Measurements from ENCODE around the gene RAI14.

Gene RAI14

DNA sequence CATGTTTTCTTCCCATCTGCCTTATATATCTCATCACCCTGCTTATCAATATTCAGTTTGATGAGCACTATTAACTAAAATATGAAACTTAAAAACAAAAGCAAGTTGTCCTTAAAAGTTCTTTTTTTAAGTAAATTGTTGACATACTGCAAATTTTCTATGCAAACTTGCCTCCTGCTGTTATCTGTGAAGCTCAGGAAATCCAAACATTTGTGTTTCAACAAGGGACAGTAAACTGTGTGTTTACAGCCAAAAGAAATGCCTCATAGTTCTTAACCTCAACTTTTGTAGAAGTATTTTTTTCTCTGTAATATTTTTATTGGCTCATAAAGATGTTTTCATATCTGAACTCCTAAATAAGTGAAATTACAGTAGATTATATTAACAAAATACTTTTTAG lies 175.2 kb downstream of the RAI14 start:
- Histone ChIP-seq H3K27me3 (ENCODE audit: insufficient read depth, low read depth, severe bottlenecking) (no peaks in the 10 kb centered on the region), H3K4me3 (ENCODE audit: low read depth, low read length) (no peak overlapping the region), H3K36me3 (peaks cover 17% of the 10 kb centered on the region), H3K9me3 (ENCODE audit: severe bottlenecking) (no peaks in the 10 kb centered on the region), H3K27ac (no peak overlapping the region)
- TF ChIP-seq, protein P1, sequence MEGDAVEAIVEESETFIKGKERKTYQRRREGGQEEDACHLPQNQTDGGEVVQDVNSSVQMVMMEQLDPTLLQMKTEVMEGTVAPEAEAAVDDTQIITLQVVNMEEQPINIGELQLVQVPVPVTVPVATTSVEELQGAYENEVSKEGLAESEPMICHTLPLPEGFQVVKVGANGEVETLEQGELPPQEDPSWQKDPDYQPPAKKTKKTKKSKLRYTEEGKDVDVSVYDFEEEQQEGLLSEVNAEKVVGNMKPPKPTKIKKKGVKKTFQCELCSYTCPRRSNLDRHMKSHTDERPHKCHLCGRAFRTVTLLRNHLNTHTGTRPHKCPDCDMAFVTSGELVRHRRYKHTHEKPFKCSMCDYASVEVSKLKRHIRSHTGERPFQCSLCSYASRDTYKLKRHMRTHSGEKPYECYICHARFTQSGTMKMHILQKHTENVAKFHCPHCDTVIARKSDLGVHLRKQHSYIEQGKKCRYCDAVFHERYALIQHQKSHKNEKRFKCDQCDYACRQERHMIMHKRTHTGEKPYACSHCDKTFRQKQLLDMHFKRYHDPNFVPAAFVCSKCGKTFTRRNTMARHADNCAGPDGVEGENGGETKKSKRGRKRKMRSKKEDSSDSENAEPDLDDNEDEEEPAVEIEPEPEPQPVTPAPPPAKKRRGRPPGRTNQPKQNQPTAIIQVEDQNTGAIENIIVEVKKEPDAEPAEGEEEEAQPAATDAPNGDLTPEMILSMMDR (IDR thresholded peaks at IDR 0.05; ENCODE audit: low read depth, low read length), result no peak
- DNase-seq, result no peak

DNA sequence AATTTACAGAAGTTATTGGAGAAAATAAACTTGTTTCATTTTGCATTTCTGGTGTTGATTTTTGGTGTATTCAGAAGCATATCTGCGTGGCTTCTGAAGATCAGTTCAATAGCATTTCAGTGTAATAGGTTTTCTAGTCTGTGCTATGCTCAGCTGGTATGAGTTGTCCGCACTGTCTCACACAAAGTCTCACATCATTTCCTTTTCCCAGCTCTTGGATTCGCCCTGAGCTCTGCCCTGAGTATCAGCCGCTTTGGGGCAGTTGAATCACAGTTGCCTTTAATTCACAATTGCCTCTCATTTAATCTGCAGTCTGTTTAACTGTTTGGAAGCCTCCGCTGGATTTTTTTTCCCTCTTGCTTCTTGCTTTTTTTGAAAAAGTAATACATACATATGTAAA lies 176.4 kb downstream of the RAI14 start:
- no peaks in the 10 kb centered on the region for H3K9me3 ChIP-seq (ENCODE audit: severe bottlenecking)
- DNase-seq, result no peak
- H3K36me3 ChIP-seq, result peaks cover 4% of the 10 kb centered on the region
- no peak overlapping the region for H3K27ac ChIP-seq
- H3K4me3 ChIP-seq (ENCODE audit: low read depth, low read length), result no peak overlapping the region
- no peaks in the 10 kb centered on the region for H3K27me3 ChIP-seq (ENCODE audit: insufficient read depth, low read depth, severe bottlenecking)
- TF ChIP-seq, protein P1 (IDR thresholded peaks at IDR 0.05; ENCODE audit: low read depth, low read length), result no peak

DNA sequence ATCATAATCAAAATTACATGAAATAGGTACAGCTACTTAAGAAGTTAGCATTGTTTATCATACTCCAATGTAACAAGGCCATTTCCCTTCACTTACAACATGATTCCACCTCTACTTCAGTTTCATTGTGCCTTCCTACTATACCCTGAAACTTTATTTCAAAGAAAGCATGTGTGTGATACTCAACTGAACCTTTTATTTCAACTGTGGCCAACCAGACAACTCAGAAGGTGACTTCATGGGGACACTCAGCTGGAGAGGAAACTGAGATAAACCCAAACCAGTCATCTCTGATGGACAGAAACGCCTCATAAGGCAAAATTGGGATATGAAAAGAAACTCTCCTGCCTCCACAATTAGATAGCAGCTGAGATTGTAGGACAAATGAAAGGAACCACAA lies 177.0 kb downstream of the RAI14 start:
- TF ChIP-seq, protein P1 (IDR thresholded peaks at IDR 0.05; ENCODE audit: low read depth, low read length), result no peak
- Histone ChIP-seq H3K9me3 (ENCODE audit: severe bottlenecking) (no peaks in the 10 kb centered on the region), H3K4me3 (ENCODE audit: low read depth, low read length) (no peak overlapping the region), H3K27ac (no peak overlapping the region), H3K36me3 (no peaks in the 10 kb centered on the region), H3K27me3 (ENCODE audit: insufficient read depth, low read depth, severe bottlenecking) (no peaks in the 10 kb centered on the region)
- no peak for DNase-seq

DNA sequence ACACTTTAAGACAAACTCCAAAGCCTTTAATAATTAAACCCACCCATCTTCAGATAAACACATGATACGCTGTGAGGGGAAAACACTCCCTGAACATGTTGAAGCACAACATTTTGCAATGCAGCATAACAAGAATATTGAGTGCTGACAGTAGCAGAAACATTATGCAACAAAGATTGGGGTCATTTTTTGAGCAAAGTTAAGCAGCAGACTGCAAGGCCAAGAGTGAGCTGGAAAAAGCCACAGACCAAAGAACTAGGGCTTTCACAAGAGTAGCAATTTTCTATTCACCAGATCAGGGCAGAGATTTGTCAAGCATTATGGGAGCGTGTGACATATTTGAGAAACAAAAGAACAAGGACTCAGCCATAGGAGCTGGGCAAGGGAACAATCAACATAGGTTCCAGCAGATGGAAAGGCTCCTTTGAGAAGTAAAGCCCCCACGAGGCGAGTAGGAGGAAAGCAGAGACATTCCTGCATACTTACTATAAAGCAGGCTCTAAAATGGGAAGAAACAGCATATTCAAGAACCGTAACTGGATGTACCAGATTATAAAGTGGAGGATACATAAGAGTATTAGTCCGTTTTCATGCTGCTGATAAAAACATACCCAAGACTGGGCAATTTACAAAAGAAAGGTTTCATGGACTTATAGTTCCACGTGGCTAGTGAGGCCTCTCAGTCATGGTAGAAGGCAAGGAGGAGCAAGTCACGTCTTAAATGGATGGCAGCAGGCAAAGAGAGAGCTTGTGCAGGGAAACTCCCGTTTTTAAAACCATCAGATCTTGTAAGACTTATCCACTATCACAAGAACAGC lies 178.1 kb downstream of the RAI14 start:
- H3K9me3 ChIP-seq (ENCODE audit: severe bottlenecking), result no peaks in the 10 kb centered on the region
- no peak for DNase-seq
- H3K36me3 ChIP-seq, result no peaks in the 10 kb centered on the region
- TF ChIP-seq, protein P1 (IDR thresholded peaks at IDR 0.05; ENCODE audit: low read depth, low read length), result no peak
- no peak overlapping the region for H3K4me3 ChIP-seq (ENCODE audit: low read depth, low read length)
- H3K27ac ChIP-seq, result no peak overlapping the region; the same call in 1 of the 2 replicates
- H3K27me3 ChIP-seq (ENCODE audit: insufficient read depth, low read depth, severe bottlenecking), result no peaks in the 10 kb centered on the region

DNA sequence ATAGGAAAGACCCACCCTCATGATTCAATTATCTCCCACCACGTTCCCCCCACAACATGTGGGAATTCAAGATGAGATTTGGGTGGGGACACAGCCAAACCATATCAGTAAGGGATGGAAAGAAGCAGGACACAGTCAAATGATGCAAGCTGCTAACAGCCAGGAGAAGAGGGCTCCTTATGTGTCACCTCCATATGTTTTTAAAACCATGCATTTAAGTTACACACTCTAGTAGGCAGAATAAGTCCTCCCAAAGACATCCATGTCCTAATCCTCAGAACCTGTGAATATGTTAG lies 178.6 kb downstream of the RAI14 start:
- Histone ChIP-seq H3K9me3 (ENCODE audit: severe bottlenecking) (no peaks in the 10 kb centered on the region), H3K27ac (no peak overlapping the region; the same call in 1 of the 2 replicates), H3K4me3 (ENCODE audit: low read depth, low read length) (no peak overlapping the region), H3K27me3 (ENCODE audit: insufficient read depth, low read depth, severe bottlenecking) (no peaks in the 10 kb centered on the region), H3K36me3 (no peaks in the 10 kb centered on the region)
- DNase-seq, result no peak
- TF ChIP-seq, protein P1 (IDR thresholded peaks at IDR 0.05; ENCODE audit: low read depth, low read length), result no peak

DNA sequence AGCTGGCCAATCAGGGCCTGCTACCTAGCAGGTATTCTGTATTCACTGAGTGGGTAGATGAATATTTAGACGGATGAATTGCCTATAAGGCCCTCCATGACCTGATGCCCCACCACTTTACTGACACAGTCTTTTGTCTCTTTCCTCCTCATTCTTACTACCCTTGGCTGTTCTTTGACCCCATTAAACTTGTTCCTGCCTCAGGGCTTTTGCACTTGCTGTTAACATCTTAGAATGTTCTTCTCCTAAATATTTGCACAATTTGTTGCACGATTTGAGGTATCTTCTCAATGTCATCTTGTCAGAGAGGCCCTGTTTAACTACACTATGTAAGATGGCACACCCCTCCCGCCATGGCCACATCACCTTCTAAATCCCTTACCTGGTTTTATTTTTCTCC lies 179.5 kb downstream of the RAI14 start:
- no peaks in the 10 kb centered on the region for H3K36me3 ChIP-seq

More for the DNA sequence above, 179.5 kb downstream of the RAI14 start:
- DNase-seq, result no peak
- Histone ChIP-seq H3K27me3 (ENCODE audit: insufficient read depth, low read depth, severe bottlenecking) (no peaks in the 10 kb centered on the region), H3K9me3 (ENCODE audit: severe bottlenecking) (no peaks in the 10 kb centered on the region), H3K4me3 (ENCODE audit: low read depth, low read length) (no peak overlapping the region), H3K27ac (no peak overlapping the region)
- TF ChIP-seq, protein P1 (IDR thresholded peaks at IDR 0.05; ENCODE audit: low read depth, low read length), result no peak

Data from WERI-Rb-1 (cell line).